OCI-LY3 (cell line): ENCODE data around the gene XPOT.
A peak's percentile ranks its signal among the peaks of the same experiment; 100 is the strongest.

Experiments used
- H2AFZ ChIP-seq: fragments of 200-600, 300-600 bp; shearing (Covaris generic); 2 replicates; pipeline ENCODE4 v1.6.0; 2014; ENCODE audit warnings: antibody characterized with exemption, low read depth, low read length
- H3K27ac ChIP-seq: fragments of 200-600, 300-600 bp; sonication (generic); 2 replicates; pipeline ENCODE4 v1.5.1; 2014; ENCODE audit warnings: mild to moderate bottlenecking, low read length, moderate library complexity, mixed read lengths
- H3K27me3 ChIP-seq: fragments of 200-600, 300-600 bp; sonication (generic); 2 replicates; pipeline ENCODE4 v1.6.1; 2014; ENCODE audit warnings: low read depth, low read length, mixed read lengths
- H3K36me3 ChIP-seq: fragments of 200-600, 300-600 bp; sonication (generic); replicated peaks from 2 replicates; pipeline ENCODE3; 2014; ENCODE audit warnings: low read depth, low read length, mixed read lengths
- H3K4me1 ChIP-seq: fragments of 300-600, 200-600 bp; sonication (generic); 2 replicates; pipeline ENCODE4 v1.6.1; 2014; ENCODE audit warnings: low read length, mixed read lengths
- H3K4me2 ChIP-seq: fragments of 200-600, 300-600 bp; sonication (generic); 2 replicates; pipeline ENCODE4 v1.6.1; 2014; ENCODE audit warnings: low read length, mixed read lengths
- H3K4me3 ChIP-seq: fragments of 300-600, 200-600 bp; sonication (generic); 2 replicates; pipeline ENCODE4 v1.5.1; 2014; ENCODE audit warnings: antibody characterized with exemption, mild to moderate bottlenecking, low read length, moderate library complexity
- H3K79me2 ChIP-seq: fragments of 300-600, 200-600 bp; shearing (Covaris generic); 2 replicates; pipeline ENCODE4 v1.6.1; 2014; ENCODE audit warnings: mild to moderate bottlenecking, low read length, mixed read lengths
- H3K9ac ChIP-seq: fragments of 300-600, 200-600 bp; shearing (Covaris generic); 2 replicates; pipeline ENCODE4 v1.6.0; 2014; ENCODE audit warnings: mild to moderate bottlenecking, low read length, moderate library complexity
- H3K9me3 ChIP-seq: fragments of 200-600, 300-600 bp; shearing (Covaris generic); 2 replicates; pipeline ENCODE4 v1.6.1; 2014; ENCODE audit warnings: low read length, mixed read lengths; ENCODE audit not compliant: insufficient read depth
- H4K20me1 ChIP-seq: fragments of 200-600, 300-600 bp; sonication (generic); 2 replicates; pipeline ENCODE4 v1.6.1; 2016; ENCODE audit warnings: low read length, mixed read lengths; ENCODE audit not compliant: insufficient read depth
- CTCF ChIP-seq: fragments of 200-600, 300-600 bp; sonication (generic); IDR thresholded peaks from 2 replicates; pipeline ENCODE4 v1.5.1; 2014; ENCODE audit warnings: antibody characterized with exemption, low read length, low read depth
- EZH2phosphoT487 ChIP-seq: fragments of 200-600 bp; shearing (Covaris generic); IDR thresholded peaks from 2 replicates; pipeline ENCODE4 v1.6.1; 2018; ENCODE audit warnings: antibody characterized with exemption, mixed run types, low read depth

Gene XPOT

GRCh38 chr12:64389154-64389553, 15.0 kb upstream of the XPOT start:
- no peaks in the 10 kb centered on the region for H3K36me3 ChIP-seq
- H3K9me3 ChIP-seq, result no peaks in the 10 kb centered on the region
- TF ChIP-seq EZH2phosphoT487 (no peak), CTCF (no peak)
- H2AFZ ChIP-seq, result no peak overlapping the region
- H3K4me2 ChIP-seq, result no peak overlapping the region
- H3K9ac ChIP-seq, result no peak overlapping the region
- no peaks in the 10 kb centered on the region for H3K27me3 ChIP-seq
- H3K79me2 ChIP-seq, result no peaks in the 10 kb centered on the region
- no peak overlapping the region for H3K27ac ChIP-seq
- no peaks in the 10 kb centered on the region for H4K20me1 ChIP-seq
- H3K4me3 ChIP-seq, result no peak overlapping the region
- no peaks in the 10 kb centered on the region for H3K4me1 ChIP-seq

GRCh38 chr12:64390275-64390851, 13.8 kb upstream of the XPOT start, which contains the start of gene C12orf56:
C12orf56 (minus strand) TSS chr12:64390758; CDS start chr12:64390565, 193 bp downstream.
- no peak within 1 kb of the TSS for H2AFZ ChIP-seq
- H3K9ac ChIP-seq, result no peak within 1 kb of the TSS

DNA sequence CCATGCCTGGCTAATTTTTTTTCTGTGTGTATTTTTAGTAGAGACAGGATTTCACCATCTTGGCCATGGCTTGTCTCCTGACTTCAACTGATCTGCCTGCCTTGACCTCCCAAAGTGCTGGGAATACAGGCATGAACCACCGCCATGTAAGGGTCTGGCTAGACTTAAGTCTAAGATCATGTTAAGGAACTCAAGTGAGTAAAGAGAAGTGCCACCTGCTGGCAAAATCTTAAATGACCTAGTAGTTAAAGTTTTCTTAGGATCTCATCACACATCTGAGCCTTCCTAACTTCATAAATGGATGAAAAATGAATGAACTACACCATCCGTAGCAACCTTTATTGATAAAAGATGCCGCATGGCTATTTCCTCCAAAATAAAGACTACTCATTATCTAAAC, 12.0 kb upstream of the XPOT start:
- Histone ChIP-seq H3K27me3 (no peaks in the 10 kb centered on the region), H3K79me2 (no peaks in the 10 kb centered on the region), H3K27ac (no peak overlapping the region), H3K9me3 (no peaks in the 10 kb centered on the region), H3K4me2 (no peak overlapping the region), H4K20me1 (no peaks in the 10 kb centered on the region), H2AFZ (no peak overlapping the region), H3K36me3 (no peaks in the 10 kb centered on the region), H3K9ac (no peak overlapping the region), H3K4me1 (no peaks in the 10 kb centered on the region), H3K4me3 (no peak overlapping the region)
- TF ChIP-seq CTCF (peak; percentile 52), EZH2phosphoT487 (no peak)

More at GRCh38 chr12:64390275-64390851, 13.8 kb upstream of the XPOT start, which contains the start of gene C12orf56:
- Histone ChIP-seq H3K27ac (no peak within 1 kb of the TSS), H3K36me3 (no peaks in the 10 kb centered on the region), H4K20me1 (no peaks in the 10 kb centered on the region), H3K9me3 (no peaks in the 10 kb centered on the region), H3K79me2 (no peaks in the 10 kb centered on the region), H3K4me2 (no peak within 1 kb of the TSS), H3K4me1 (no peaks in the 10 kb centered on the region), H3K27me3 (no peaks in the 10 kb centered on the region), H3K4me3 (no peak within 1 kb of the TSS)
- no peak for TF ChIP-seq EZH2phosphoT487

GRCh38 chr12:64395739-64396138, 8.5 kb upstream of the XPOT start:
- H3K4me2 ChIP-seq, result no peak overlapping the region
- H4K20me1 ChIP-seq, result no peaks in the 10 kb centered on the region
- no peaks in the 10 kb centered on the region for H3K4me1 ChIP-seq
- no peaks in the 10 kb centered on the region for H3K9me3 ChIP-seq
- no peaks in the 10 kb centered on the region for H3K36me3 ChIP-seq
- H3K27me3 ChIP-seq, result no peaks in the 10 kb centered on the region
- H3K9ac ChIP-seq, result no peak overlapping the region
- H3K4me3 ChIP-seq, result no peak overlapping the region
- H3K79me2 ChIP-seq, result no peaks in the 10 kb centered on the region
- no peak overlapping the region for H3K27ac ChIP-seq
- H2AFZ ChIP-seq, result no peak overlapping the region
- TF ChIP-seq CTCF (no peak), EZH2phosphoT487 (no peak)
